ENCODE results near the gene LYRM1.
"Not testable (repeated sequence)": the region's sequence is repeated elsewhere in the genome, so short reads cannot be mapped to it uniquely, and the experiment has no call there.

Gene LYRM1

GRCh38 chr16:20901068-20901435, 481 bp downstream of the LYRM1 start:
- in situ Hi-C loops (cut with MboI; ENCODE audit: low sequenced_read_pairs): no loop called here

- in situ Hi-C loops (cut with MboI; ENCODE audit: low sequenced_read_pairs): no loop called here
These were observed 1.0 kb downstream of the LYRM1 start for GRCh38 chr16:20901436-20902112.

DNA sequence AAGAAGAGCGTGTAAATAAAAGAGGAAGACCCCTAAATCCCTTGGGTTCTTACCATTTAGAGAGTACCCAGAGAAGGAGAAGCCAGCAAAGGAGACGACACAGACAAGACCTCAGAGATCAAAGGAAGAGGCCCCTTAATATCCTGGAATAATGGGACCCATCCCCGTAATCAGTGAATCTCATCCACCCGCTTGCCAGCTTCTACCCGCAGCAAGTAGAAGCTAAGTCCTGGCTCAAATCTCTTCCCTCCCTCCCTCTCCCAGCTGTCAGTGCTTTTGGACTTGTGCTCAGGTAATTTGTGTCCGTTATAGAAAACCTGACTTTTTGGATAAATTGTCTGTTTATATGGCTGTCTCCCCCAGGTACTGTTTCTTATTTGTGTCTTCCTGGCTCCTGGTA, 1.9 kb downstream of the LYRM1 start:
- in situ Hi-C loops (cut with MboI; ENCODE audit: low sequenced_read_pairs): no loop called here

DNA sequence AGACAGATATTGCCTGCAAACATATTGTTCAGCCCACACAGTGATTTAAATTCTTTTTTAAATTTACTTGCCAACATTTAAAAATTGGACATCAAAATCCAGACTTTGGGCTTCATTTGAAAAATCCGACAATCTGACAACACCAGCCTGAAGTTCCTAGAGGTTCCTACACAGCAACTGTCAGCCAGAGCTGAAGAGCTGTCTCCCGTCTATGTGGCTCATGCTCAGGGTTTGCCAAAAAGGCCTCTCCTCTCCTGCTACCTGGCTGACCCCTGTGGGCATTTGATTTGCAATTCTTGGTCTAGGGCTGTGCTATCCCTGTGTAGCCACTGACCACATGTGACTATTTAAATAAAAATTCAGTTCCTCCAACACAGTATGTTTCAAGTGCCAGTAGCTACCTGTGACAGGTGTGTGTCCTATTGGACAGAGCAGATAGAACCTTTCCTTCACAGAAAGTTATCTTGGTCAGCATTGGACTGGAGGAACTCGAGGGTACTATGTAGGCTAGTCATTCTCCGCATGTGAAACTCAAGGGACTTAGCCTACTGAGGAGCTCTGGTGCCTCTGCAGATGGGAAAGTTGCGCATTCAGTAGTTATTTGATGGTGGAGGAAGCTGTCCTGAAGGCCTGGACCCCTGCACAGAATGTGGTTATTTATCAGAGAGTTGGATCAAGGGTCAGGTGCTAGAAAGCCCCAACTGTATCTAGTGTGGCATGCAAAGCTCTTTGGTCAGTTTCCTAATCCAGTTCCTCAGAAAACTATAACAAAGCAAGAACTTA, 2.7 kb downstream of the LYRM1 start:
- in situ Hi-C loops (cut with MboI; ENCODE audit: low sequenced_read_pairs): no loop called here

GRCh38 chr16:20903899-20904506, 3.4 kb downstream of the LYRM1 start:
- in situ Hi-C loops (cut with MboI; ENCODE audit: low sequenced_read_pairs): no loop called here

- in situ Hi-C loops (cut with MboI; ENCODE audit: low sequenced_read_pairs): no loop called here
These were observed 4.0 kb downstream of the LYRM1 start for GRCh38 chr16:20904507-20905081.

DNA sequence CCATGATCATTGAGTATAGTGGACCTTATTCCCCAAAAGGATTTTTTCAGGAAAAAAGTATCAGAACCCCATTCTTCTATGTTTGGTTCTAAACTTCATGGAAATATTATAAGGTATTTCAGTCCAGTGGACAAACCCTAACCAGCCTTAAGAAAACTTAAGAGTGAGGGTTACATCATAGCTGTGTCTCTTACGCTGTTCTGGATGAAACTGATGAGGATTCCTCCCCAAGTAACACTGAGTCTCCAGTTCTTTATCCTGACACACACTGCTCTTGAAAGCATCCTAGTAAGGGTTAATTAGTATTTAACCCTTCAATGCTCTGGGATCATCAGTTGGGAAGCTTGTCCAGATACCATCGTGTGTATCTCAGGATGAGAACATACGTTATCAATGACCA, 5.0 kb downstream of the LYRM1 start:
- in situ Hi-C loops (cut with MboI; ENCODE audit: low sequenced_read_pairs): no loop called here

GRCh38 chr16:20906341-20907255, 6.0 kb downstream of the LYRM1 start:
- in situ Hi-C loops (cut with MboI; ENCODE audit: low sequenced_read_pairs): no loop called here

DNA sequence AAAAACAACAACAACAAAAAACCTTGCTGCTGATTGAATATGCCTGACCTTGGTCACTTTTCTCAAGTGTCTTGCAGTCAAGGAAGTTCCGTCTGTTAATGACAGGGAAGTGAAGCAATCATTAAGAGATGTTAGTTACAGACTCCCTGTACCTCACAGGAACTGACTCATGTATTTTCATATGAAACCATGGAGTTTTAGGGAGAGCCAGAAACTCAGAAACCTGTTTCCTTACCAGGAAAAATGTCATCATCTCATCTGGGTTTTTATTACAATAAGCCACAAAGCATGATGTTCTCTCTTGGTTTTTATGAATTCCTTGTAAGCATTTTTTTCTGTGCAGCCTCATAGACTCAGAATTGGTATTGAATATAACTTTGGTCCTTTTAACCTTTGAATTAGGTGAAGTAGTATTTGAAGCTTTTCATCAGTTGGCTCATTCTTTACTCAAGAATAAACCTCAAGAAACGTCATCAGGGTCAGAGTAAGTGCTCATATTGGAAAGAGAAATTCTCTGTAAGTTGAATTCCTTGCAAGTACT, 10.3 kb downstream of the LYRM1 start:
- in situ Hi-C loops (cut with MboI; ENCODE audit: low sequenced_read_pairs): no loop called here

- in situ Hi-C loops (cut with MboI; ENCODE audit: low sequenced_read_pairs): no loop called here
These were observed 10.8 kb downstream of the LYRM1 start for GRCh38 chr16:20911361-20911760.

DNA sequence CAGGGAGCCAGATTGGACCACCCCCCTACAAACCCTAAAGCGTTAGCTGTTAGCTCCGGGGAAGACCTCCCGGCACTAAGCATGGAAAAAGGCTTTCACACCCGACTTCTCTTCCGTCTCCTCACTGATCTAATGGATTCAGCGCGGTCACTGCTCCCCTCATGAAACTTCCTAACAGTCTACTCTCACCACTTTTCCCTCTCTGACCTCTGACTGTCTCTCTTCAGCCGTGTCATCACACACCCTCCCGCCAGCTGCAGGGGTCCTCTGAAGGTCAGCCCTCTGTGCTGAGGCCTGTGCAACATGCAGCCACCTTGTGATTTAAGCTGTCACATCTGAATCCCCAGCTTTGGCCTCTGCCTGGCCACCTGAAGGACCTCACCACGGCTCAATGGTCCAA, 15.7 kb downstream of the LYRM1 start:
- in situ Hi-C loops (cut with MboI; ENCODE audit: low sequenced_read_pairs): no loop called here

DNA sequence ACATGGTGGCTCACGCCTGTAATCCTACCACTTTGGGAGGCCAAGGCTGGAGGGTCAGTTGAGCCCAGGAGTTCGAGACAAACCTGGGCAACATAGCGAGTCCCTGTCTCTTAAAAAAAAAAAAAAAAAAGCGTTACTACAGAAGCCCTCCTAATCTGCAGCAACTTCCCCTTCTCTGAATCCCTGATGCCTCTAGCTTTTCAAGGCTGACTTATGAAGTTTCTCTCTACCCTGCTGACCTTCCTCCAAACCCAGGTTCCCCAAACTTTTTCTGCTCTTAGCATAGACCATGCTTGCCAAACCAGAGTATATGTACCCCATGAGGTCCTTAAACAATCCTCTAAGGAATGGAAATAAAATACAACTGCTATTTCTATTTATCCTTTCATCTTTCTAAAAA, 16.4 kb downstream of the LYRM1 start:
- in situ Hi-C loops (cut with MboI; ENCODE audit: low sequenced_read_pairs): no loop called here

DNA sequence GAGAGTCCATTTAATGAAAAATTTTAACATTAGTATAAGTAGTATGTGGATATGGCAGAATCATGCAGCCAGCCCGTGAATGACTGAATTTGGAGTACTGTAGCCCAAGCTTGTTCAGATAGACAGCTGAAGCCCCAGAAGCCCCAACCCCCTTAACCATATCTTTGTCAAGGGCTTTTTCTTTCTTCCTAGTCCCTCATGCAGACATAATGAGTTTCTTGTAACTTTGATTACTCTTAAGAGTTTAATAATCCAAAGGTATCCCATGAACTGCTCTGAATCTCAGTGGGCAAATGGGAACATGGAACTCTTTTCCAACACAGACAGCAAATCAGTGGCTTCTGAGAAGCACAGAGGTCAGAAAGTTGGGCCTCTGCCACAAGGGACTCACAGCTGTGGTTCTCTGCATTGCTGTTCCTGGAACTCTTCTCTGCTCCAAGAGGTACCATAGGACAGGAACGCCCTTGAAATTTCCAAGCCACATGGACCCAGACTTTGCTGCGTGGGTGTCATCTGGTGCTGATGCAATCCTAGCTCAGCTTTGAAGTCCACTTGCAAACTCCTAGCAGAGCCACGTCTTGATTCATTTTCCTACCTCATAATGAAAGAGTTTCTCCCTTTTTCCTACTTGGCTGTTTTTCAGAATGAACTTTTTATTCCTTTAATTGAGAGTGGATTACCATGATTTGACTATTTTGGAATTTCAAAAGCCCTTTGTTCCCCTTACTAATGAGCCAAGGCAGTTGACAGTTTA, 18.1 kb downstream of the LYRM1 start:
- in situ Hi-C loops (cut with MboI; ENCODE audit: low sequenced_read_pairs): no loop called here

GRCh38 chr16:20920091-20920490, 19.5 kb downstream of the LYRM1 start:
- in situ Hi-C loops (cut with MboI; ENCODE audit: low sequenced_read_pairs): no loop called here

DNA sequence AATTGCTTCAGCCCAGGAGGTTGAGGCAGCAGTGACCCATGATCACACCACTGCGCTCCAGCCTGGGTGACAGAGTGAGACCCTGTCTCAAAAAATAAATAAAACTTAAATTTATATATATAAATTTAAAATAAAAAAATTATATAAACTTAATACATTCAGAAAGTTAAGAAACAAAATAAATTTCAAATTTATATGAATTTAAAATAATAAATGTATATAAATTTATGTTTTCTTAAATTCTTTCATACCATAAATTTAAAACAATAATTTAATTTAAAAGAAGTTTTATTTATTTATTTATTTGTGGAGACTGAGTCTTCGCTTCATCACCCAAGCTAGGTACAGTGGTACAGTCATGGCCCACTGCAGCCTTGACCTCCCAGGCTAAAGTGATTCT, 20.2 kb downstream of the LYRM1 start:
- in situ Hi-C loops (cut with MboI; ENCODE audit: low sequenced_read_pairs): no loop called here

GRCh38 chr16:20923876-20924275, 23.3 kb downstream of the LYRM1 start:
- in situ Hi-C loops (cut with MboI; ENCODE audit: low sequenced_read_pairs): no loop called here

DNA sequence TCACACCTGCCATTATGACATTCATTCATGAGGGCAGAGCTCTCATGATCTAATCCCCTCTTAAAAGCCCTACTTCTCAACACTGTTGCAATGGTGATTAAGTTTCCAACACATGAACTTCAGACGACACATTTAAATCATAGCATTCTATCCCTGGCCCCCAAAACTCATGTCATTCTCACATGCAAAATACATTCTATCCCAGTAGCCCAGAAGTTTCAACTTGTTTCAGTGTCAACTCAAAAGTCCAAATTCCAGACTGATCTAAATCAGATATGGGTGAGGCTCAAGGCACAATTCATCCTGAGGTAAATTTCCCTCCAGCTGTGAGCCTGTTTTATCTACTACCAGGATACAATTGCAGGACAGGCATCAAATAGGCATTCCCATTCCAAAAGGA, 25.2 kb downstream of the LYRM1 start:
- in situ Hi-C loops (cut with MboI; ENCODE audit: low sequenced_read_pairs): no loop called here

- in situ Hi-C loops (cut with MboI; ENCODE audit: low sequenced_read_pairs): no loop called here
These were observed 28.3 kb downstream of the LYRM1 start for GRCh38 chr16:20928774-20929411.

- in situ Hi-C loops (cut with MboI; ENCODE audit: low sequenced_read_pairs): not testable (repeated sequence)
These were observed 29.2 kb downstream of the LYRM1 start for GRCh38 chr16:20929676-20930364.

Data from HL-60/S4 treated with phorbol 12-myristate 13-acetate at 8.2 ng/mL for 4 days and 3 days (cell line).